Fibroblast of peridontal ligament (primary cell): ENCODE measurements around the gene SSH3.
A peak's percentile ranks its signal among the peaks of the same experiment; 100 is the strongest.

Experiments
- DNase-seq: peaks from one replicate; pipeline ENCODE4 v3.0.0-alpha.2; 2010; ENCODE audit errors: extremely low read depth

SSH3 gene

GRCh38 chr11:67292671-67293070 lies 10.7 kb upstream of the SSH3 start:
- peak; percentile 13 for DNase-seq

GRCh38 chr11:67293090-67293489 lies 10.2 kb upstream of the SSH3 start:
- peak; percentile 16 for DNase-seq

GRCh38 chr11:67295846-67296245 lies 7.5 kb upstream of the SSH3 start:
- DNase-seq = peak; percentile 35

- no peak for DNase-seq
Observed at GRCh38 chr11:67298786-67299185, 4.5 kb upstream of the SSH3 start.

GRCh38 chr11:67299471-67300191 lies 3.7 kb upstream of the SSH3 start:
- no peak for DNase-seq

- DNase-seq = no peak
Observed at GRCh38 chr11:67300256-67300755, 3.0 kb upstream of the SSH3 start.

GRCh38 chr11:67300756-67301312 lies 2.5 kb upstream of the SSH3 start:
- no peak for DNase-seq

- no peak for DNase-seq
Observed at GRCh38 chr11:67301313-67301921, 1.9 kb upstream of the SSH3 start.

GRCh38 chr11:67301951-67302516 lies 1.3 kb upstream of the SSH3 start:
- DNase-seq = peak; percentile 65

- peak; percentile 10 for DNase-seq
Observed at GRCh38 chr11:67302571-67303131, 679 bp upstream of the SSH3 start.

GRCh38 chr11:67303835-67304411 lies 593 bp downstream of the SSH3 start:
- DNase-seq = no peak

- DNase-seq = no peak
Observed at GRCh38 chr11:67304511-67305113, 1.3 kb downstream of the SSH3 start.

GRCh38 chr11:67306769-67307544 lies 3.6 kb downstream of the SSH3 start:
- no peak for DNase-seq

GRCh38 chr11:67307545-67308001 lies 4.2 kb downstream of the SSH3 start:
- DNase-seq = no peak

- no peak for DNase-seq
Observed at GRCh38 chr11:67308031-67308866, 4.9 kb downstream of the SSH3 start.

GRCh38 chr11:67309166-67309565 lies 5.8 kb downstream of the SSH3 start:
- DNase-seq = no peak

- DNase-seq = no peak
Observed at GRCh38 chr11:67309661-67310061, 6.3 kb downstream of the SSH3 start.

- DNase-seq = no peak
Observed at GRCh38 chr11:67310246-67311050, 7.1 kb downstream of the SSH3 start.

GRCh38 chr11:67311051-67311555 lies 7.8 kb downstream of the SSH3 start:
- no peak for DNase-seq
